ENCODE measurements around the gene HEMK1. TPM values are rescaled to one million over a fixed set of nuclear protein-coding genes. Genes with fewer than 3 reads are reported as not detected.

Gene HEMK1
- total and polyA plus RNA-seq, 2 of the 4 experiments (the other 2 are of a cell fraction), result 17.2 to 20.8 TPM

DNA sequence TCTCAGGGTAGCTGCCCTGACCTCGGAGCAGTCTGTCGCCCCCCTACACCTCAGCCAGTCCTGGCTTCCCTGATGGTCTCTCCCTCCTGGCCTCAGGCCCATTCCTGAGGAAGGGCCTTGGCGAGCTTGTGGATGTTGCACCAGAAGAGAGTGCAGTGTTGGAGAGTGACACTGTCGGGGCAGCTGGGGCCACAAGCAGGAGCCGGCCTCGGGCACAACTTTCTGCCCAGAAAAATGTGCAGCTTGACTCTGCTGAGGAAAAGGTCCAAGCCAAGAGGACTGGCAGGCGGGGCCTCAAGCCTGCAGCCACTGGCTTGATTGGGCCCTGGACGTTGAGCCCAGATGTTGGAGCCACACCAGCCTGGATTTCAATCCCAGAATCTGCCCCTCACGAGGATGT is 12.8 kb downstream of the HEMK1 start:
- H2AFZ ChIP-seq (replicated peaks; ENCODE audit: low read length, poor library complexity), result no peak overlapping the region
- H3K27me3 ChIP-seq (ENCODE audit: control insufficient read depth, insufficient read depth, low read length), result no peaks in the 10 kb centered on the region
- no peak overlapping the region for H4K5ac ChIP-seq (ENCODE audit: low read depth, low read length)
- ChIA-PET POLR2A (ENCODE audit: unreplicated experiment) (no interaction called here), CTCF (no interaction called here)
- H2AK5ac ChIP-seq (ENCODE audit: low read depth, low read length), result no peak overlapping the region
- H3K4me1 ChIP-seq (ENCODE audit: control insufficient read depth, insufficient read depth, low read length), result no peaks in the 10 kb centered on the region
- no peak overlapping the region for H2BK20ac ChIP-seq (ENCODE audit: low read depth, low read length)
- H2AK9ac ChIP-seq (replicated peaks; ENCODE audit: low read depth, low read length, poor library complexity), result no peak overlapping the region
- H3K14ac ChIP-seq (replicated peaks; ENCODE audit: low read depth, low read length), result no peak overlapping the region
- H4K20me1 ChIP-seq (ENCODE audit: insufficient read depth, low read length), result no peaks in the 10 kb centered on the region
- no peak overlapping the region for H3K23ac ChIP-seq (ENCODE audit: low read depth, low read length)
- H3K9ac ChIP-seq (ENCODE audit: low read depth, low read length), result no peak overlapping the region
- no TSS peak for BruUV-seq (replicated peaks)
- no peak overlapping the region for H3K18ac ChIP-seq (ENCODE audit: low read depth, low read length)
- no peak overlapping the region for H4K8ac ChIP-seq (ENCODE audit: low read depth in 2 of 2, low read length in 2 of 2)
- TF ChIP-seq MAZ (IDR thresholded peaks at IDR 0.05; ENCODE audit: borderline replicate concordance, low read depth, low read length), result no peak
- TF ChIP-seq, protein P1, sequence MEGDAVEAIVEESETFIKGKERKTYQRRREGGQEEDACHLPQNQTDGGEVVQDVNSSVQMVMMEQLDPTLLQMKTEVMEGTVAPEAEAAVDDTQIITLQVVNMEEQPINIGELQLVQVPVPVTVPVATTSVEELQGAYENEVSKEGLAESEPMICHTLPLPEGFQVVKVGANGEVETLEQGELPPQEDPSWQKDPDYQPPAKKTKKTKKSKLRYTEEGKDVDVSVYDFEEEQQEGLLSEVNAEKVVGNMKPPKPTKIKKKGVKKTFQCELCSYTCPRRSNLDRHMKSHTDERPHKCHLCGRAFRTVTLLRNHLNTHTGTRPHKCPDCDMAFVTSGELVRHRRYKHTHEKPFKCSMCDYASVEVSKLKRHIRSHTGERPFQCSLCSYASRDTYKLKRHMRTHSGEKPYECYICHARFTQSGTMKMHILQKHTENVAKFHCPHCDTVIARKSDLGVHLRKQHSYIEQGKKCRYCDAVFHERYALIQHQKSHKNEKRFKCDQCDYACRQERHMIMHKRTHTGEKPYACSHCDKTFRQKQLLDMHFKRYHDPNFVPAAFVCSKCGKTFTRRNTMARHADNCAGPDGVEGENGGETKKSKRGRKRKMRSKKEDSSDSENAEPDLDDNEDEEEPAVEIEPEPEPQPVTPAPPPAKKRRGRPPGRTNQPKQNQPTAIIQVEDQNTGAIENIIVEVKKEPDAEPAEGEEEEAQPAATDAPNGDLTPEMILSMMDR (conservative IDR thresholded peaks at IDR 0.05; ENCODE audit: low read depth, low read length), result no peak
- no peak for TF ChIP-seq FOS (IDR thresholded peaks at IDR 0.05; ENCODE audit: low read depth, low read length)
- TF ChIP-seq BHLHE40 (IDR thresholded peaks at IDR 0.05; ENCODE audit: low read depth, low read length), result no peak
- no peak for TF ChIP-seq POLR2A (IDR thresholded peaks at IDR 0.05; ENCODE audit: low read depth, low read length)
- TF ChIP-seq SMC3 (IDR thresholded peaks at IDR 0.05; ENCODE audit: low read depth, low read length), result no peak
- TF ChIP-seq, protein P2, sequence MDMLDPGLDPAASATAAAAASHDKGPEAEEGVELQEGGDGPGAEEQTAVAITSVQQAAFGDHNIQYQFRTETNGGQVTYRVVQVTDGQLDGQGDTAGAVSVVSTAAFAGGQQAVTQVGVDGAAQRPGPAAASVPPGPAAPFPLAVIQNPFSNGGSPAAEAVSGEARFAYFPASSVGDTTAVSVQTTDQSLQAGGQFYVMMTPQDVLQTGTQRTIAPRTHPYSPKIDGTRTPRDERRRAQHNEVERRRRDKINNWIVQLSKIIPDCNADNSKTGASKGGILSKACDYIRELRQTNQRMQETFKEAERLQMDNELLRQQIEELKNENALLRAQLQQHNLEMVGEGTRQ (IDR thresholded peaks at IDR 0.05; ENCODE audit: low read depth, low read length), result no peak
- no peak for TF ChIP-seq MAFK (IDR thresholded peaks at IDR 0.05; ENCODE audit: low read depth, low read length)
- no peak overlapping the region for H4K91ac ChIP-seq (ENCODE audit: insufficient read depth, low read depth, low read length)
- no peak overlapping the region for H3K56ac ChIP-seq (ENCODE audit: extremely low read depth, insufficient read depth, low read length)
- peaks cover 46% of the 10 kb centered on the region; the same call in 1 of the 2 replicates for H3K36me3 ChIP-seq (ENCODE audit: control insufficient read depth, insufficient read depth, low read length)
- H3K79me1 ChIP-seq (ENCODE audit: low read depth in 1 of 2, low read length in 2 of 2), result no peaks in the 10 kb centered on the region
- peaks cover 6% of the 10 kb centered on the region; the same call in 1 of the 2 replicates for H3K9me1 ChIP-seq (ENCODE audit: insufficient read depth, low read length)
- no peak for ATAC-seq (ENCODE audit: low read depth)
- H3K9me3 ChIP-seq (ENCODE audit: control insufficient read depth, insufficient read depth, low read length), result no peaks in the 10 kb centered on the region
- intact Hi-C loops (cut with micrococcal nuclease) (no loop called here), dilution Hi-C loops (cut with HindIII; ENCODE audit: low sequenced_read_pairs, unreplicated experiment) (no loop called here), in situ Hi-C loops (cut with MboI; ENCODE audit: low sequenced_read_pairs) (no loop called here)
- H3K4ac ChIP-seq (ENCODE audit: low read depth, low read length), result no peak overlapping the region
- 73% methylated on average over 4 of the region's 9 CpGs; no CpG with 5 or more reads in 1 of the 2 experiments for WGBS, 2 experiments (ENCODE audit: extremely low coverage in 2 of 2, insufficient read length in 1 of 2)
- no peak overlapping the region for H3K27ac ChIP-seq (ENCODE audit: insufficient read depth, low read length)
- H3K4me2 ChIP-seq (ENCODE audit: low read depth, low read length), result no peak overlapping the region
- no peak overlapping the region for H2BK5ac ChIP-seq (ENCODE audit: low read depth, low read length, poor library complexity, severe bottlenecking)
- DNase-seq, result no peak
- H3K4me3 ChIP-seq (ENCODE audit: insufficient read depth, low read depth, low read length), result no peak overlapping the region
- H2BK120ac ChIP-seq (ENCODE audit: low read depth, low read length), result no peak overlapping the region
- H2BK15ac ChIP-seq (ENCODE audit: low read depth, low read length), result no peak overlapping the region
